ENCODE results near the gene C22orf15.

DNA sequence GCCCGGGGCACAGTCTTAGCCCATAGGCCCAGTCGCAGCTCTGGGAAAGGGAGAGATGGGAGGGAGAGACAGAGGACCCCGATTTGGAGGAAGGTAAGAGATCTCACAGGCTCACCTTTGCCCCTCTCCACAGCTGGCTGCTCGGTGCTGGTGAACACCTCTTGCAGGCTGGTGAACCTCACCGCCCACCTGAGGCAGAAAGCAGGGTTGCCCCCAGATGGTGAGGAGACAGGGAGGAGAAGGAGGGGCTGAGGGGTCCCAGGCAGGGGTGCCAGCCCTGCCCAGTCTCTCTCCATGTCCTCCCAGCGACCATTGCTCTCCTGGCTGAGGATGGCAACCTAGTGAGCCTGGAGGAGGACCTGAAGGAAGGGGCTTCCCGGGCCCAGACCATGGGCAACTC, 1.2 kb downstream of the C22orf15 start:
- no peak for TF ChIP-seq CEBPB (IDR thresholded peaks at IDR 0.05)
- TF ChIP-seq, protein P1, sequence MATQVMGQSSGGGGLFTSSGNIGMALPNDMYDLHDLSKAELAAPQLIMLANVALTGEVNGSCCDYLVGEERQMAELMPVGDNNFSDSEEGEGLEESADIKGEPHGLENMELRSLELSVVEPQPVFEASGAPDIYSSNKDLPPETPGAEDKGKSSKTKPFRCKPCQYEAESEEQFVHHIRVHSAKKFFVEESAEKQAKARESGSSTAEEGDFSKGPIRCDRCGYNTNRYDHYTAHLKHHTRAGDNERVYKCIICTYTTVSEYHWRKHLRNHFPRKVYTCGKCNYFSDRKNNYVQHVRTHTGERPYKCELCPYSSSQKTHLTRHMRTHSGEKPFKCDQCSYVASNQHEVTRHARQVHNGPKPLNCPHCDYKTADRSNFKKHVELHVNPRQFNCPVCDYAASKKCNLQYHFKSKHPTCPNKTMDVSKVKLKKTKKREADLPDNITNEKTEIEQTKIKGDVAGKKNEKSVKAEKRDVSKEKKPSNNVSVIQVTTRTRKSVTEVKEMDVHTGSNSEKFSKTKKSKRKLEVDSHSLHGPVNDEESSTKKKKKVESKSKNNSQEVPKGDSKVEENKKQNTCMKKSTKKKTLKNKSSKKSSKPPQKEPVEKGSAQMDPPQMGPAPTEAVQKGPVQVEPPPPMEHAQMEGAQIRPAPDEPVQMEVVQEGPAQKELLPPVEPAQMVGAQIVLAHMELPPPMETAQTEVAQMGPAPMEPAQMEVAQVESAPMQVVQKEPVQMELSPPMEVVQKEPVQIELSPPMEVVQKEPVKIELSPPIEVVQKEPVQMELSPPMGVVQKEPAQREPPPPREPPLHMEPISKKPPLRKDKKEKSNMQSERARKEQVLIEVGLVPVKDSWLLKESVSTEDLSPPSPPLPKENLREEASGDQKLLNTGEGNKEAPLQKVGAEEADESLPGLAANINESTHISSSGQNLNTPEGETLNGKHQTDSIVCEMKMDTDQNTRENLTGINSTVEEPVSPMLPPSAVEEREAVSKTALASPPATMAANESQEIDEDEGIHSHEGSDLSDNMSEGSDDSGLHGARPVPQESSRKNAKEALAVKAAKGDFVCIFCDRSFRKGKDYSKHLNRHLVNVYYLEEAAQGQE (IDR thresholded peaks at IDR 0.05; ENCODE audit: low read depth), result no peak
- TF ChIP-seq RAD21 (IDR thresholded peaks at IDR 0.05; ENCODE audit: low read depth), result no peak
- no peak for TF ChIP-seq EP300 (IDR thresholded peaks at IDR 0.05; ENCODE audit: borderline replicate concordance)
- TF ChIP-seq TAF1 (IDR thresholded peaks at IDR 0.05; ENCODE audit: low read depth), result no peak
